Measurements from ENCODE around the gene EZH1.

- TF ChIP-seq FOXM1 (IDR thresholded peaks at IDR 0.05; ENCODE audit: borderline replicate concordance) (no peak), SUZ12 (IDR thresholded peaks at IDR 0.05) (no peak), ZNF384 (IDR thresholded peaks at IDR 0.05) (no peak)
These were observed 36.9 kb upstream of the EZH1 start for GRCh38 chr17:42781639-42782165.

Measured in HEK293T (cell line).